ENCODE measurements around the gene GALE.

DNA sequence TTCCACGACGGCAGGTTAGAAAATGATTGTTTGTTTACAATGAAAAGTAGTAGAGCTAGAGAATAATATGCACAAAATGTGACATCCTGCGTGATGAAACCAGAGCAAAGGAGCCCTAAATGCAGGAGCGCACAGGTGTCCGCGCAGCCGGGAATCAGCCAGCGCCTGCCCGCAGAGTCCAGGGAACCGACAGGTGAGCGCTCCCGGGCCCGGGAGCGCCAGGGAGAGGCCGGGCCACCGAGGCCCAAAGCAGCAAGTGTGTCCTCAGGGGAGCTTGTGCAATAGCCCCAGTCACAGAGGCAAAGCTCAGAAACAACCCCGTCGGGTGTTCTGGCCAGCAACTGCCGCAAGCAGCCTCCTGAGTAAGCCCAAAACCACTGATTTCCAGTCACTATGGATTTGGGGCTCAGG lies 789 bp upstream of the GALE start:
- TF ChIP-seq, protein P1, sequence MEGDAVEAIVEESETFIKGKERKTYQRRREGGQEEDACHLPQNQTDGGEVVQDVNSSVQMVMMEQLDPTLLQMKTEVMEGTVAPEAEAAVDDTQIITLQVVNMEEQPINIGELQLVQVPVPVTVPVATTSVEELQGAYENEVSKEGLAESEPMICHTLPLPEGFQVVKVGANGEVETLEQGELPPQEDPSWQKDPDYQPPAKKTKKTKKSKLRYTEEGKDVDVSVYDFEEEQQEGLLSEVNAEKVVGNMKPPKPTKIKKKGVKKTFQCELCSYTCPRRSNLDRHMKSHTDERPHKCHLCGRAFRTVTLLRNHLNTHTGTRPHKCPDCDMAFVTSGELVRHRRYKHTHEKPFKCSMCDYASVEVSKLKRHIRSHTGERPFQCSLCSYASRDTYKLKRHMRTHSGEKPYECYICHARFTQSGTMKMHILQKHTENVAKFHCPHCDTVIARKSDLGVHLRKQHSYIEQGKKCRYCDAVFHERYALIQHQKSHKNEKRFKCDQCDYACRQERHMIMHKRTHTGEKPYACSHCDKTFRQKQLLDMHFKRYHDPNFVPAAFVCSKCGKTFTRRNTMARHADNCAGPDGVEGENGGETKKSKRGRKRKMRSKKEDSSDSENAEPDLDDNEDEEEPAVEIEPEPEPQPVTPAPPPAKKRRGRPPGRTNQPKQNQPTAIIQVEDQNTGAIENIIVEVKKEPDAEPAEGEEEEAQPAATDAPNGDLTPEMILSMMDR (IDR thresholded peaks at IDR 0.05), result no peak
- no peak for TF ChIP-seq POLR2A (IDR thresholded peaks at IDR 0.05)

Measured in uterus (tissue), 2 donors.